Measurements from ENCODE around the gene IGSF9B.

GRCh38 chr11:133904818-133905515 is 51.8 kb downstream of the IGSF9B start:
- TF ChIP-seq CTCF (IDR thresholded peaks at IDR 0.05): no peak
- TF ChIP-seq POLR2A (IDR thresholded peaks at IDR 0.05): no peak
- no peak for TF ChIP-seq POLR2AphosphoS5 (IDR thresholded peaks at IDR 0.05)

Measured in suprapubic skin (tissue), 4 donors.